ENCODE data around the gene AGTRAP.

Gene AGTRAP

DNA sequence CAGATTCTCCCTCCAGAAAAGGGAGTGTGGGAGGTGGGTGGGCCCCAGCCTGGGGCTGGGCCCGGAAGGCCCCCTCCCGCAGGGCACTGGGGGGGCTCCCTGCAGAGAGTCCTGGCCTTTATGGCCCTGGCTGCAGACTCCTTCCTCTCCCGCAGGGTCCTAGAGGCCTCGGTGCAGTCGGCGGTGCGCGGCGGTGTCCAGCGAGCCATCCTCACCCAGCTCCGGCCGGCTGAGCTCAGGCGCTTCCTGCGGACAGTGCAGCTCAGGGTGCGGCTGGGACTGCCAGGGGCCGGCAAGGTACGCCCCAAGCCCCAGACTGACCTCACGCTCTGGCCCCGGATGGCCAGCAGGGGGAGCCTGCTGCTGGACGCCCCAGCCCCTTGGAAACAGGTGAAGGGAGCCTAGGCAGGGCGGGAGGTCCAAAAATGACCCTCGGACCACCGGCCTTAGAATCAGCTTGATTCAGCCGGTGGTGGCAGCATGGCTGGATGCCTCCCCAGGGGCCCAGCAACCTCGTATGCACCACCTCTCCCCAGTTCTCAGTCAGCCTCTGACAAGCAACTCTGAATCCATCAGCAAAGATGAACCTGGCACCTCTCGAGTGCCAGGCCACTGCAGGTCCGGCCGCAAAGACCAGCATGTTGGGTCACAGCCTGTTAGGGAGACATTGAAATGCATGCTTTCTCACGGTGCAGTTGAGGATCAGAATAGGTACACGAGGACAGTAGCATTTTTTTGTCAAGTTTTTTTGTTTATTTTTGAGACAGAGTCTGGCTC, 49.2 kb downstream of the AGTRAP start:
- peak; percentile 24 to 29 for DNase-seq

DNA sequence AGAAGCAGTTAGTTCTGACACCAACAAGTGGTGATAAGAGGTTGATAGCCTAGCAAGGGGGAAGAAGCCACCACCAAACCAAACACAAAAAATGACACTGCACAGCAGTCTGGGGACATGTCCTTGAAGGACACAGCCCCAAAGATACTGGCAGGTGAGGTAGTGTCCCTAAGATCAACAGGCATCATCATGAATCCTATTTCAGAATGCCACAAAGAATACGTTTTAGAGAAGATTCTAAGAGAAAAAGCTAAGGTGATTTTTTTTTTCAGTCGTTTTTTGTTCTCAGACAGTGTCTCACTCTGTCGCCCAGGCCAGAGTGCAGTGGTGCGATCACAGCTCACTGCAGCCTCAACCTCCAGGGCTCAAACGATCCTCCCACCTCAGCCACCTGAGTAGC, 50.2 kb downstream of the AGTRAP start:
- DNase-seq: no peak

- no peak for DNase-seq
Measured at GRCh38 chr1:11787251-11787803, 51.4 kb downstream of the AGTRAP start.

GRCh38 chr1:11787804-11788436, 52.0 kb downstream of the AGTRAP start:
- DNase-seq: no peak

GRCh38 chr1:11788549-11789053, 52.7 kb downstream of the AGTRAP start:
- no peak for DNase-seq

GRCh38 chr1:11789126-11790067, 53.5 kb downstream of the AGTRAP start:
- DNase-seq: no peak

DNA sequence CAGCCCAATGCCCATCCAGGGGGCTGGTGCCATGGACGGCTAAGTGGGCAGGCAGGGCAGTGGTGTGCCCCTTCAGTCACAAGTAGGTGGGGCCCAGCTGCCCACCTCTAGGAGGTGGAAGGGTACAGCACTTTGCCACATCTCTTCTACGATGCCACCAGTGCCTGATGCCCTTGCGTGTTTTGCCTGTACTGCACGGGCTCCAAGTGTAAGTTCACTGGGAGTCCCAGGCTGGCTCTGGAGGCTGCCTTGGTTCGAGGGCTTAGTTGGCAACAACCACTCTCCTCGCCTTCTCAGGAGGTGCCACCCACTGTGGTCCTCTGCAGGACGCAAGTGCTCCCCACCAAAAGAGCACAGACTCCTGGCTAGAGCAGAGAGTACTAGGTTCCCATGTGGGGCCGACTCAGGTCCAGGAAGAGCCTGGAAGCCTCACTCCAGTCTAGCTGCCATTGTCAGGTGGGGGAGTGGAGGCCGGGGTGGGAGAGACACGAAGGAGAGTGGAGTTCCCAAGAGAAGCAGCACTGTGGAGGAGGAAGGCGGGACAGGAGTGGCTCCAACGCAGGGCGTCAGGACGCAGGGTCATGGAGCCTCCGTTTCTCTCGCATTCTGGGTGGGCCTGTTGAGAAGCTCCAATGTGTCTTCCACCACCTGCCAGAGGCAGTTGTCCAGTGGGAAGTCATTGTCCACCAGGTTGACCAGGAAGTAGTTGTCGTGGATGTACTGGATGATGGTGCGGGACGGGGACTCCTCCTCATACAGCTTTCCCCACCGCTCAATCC, 54.4 kb downstream of the AGTRAP start:
- no peak for DNase-seq

- DNase-seq: no peak
Measured at GRCh38 chr1:11790880-11791715, 55.2 kb downstream of the AGTRAP start.

- no peak for DNase-seq
Measured at GRCh38 chr1:11792106-11792505, 56.2 kb downstream of the AGTRAP start.

- DNase-seq: no peak
Measured at GRCh38 chr1:11793819-11794218, 57.9 kb downstream of the AGTRAP start.

GRCh38 chr1:11794446-11795237, 58.7 kb downstream of the AGTRAP start:
- DNase-seq: no peak

DNA sequence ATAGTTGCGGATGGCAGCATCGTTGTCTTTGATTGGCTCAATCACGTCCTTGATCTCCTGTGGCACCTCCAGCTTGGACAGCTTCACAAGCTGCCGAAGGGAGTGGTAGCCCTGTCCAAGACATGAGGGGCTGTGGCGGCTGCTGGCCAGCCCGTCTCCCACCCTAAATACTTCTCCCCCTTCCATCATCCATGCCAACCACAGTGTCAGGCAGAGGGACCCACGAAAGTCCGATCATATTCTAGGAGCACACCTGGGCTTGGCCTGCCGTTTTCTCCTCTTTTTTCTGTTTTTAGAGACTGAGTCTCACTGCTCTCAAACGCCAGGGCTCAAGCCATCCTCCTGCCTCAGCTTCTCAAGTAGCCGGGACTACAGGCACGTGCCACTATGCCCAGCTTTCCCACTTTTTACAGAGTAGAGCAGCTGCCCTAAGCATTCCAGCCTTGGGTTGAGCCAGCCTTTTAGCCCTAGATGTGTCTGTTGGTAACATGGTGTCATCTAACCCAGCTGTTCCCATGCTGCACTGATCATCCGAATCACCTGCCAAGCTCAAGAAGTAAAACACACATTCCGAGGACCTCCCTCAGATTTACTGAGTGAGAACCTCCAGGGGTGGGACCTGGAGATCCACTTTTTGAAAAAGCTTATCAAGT, 59.4 kb downstream of the AGTRAP start:
- no peak for DNase-seq

DNA sequence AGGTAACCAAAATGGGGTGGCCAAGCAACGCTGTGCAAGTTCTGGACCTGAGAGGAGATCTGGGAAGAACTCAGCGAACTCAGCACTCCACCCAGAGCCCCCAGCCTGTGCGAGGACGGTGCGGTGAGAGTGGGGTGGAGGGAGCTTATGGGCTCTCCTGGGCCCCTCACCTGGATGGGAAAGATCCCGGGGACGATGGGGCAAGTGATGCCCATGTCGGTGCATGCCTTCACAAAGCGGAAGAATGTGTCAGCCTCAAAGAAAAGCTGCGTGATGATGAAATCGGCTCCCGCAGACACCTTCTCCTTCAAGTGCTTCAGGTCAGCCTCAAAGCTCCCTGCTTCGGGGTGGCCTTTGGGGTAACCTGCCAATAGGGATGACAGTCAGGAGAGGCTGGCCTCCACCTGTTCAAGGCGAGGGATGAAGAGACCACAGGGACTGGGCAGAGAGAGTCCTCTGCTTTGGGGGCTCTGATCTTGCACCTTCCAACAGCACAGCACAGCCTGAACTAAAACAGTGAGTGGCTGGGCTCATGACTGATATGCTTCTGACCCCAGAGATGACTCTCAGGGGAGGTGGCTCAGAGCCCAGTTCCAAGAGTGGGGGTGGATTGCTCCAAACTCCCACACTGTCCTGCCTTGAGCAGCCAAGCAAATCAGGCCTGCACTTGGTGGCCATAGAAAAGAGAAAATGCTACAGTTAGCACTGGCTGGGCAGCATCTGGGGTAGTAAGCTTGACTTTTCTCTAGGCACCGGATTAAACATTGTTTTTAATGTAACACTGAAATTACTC, 60.3 kb downstream of the AGTRAP start:
- DNase-seq: no peak

- DNase-seq: no peak
Measured at GRCh38 chr1:11797525-11798216, 61.7 kb downstream of the AGTRAP start.

- DNase-seq: no peak
Measured at GRCh38 chr1:11799099-11799498, 63.2 kb downstream of the AGTRAP start.

- DNase-seq: no peak
Measured at GRCh38 chr1:11799896-11800295, 64.0 kb downstream of the AGTRAP start.

- DNase-seq: no peak
Measured at GRCh38 chr1:11800391-11800755, 64.4 kb downstream of the AGTRAP start.

All from activated CD4-positive, alpha-beta T cell treated with anti-CD3 and anti-CD28 coated beads for 4 hours (primary cell).